IgD-negative memory B cell (primary cell): ENCODE data around the gene CCNT2. TPM values are rescaled to one million over a fixed set of nuclear protein-coding genes. Genes with fewer than 3 reads are reported as not detected.
"Not testable (repeated sequence)": the region's sequence is repeated elsewhere in the genome, so short reads cannot be mapped to it uniquely, and the experiment has no call there.

Source experiments
- H3K27ac Mint-ChIP-seq, 3 donors: one replicate each; pipeline ENCODE4 v1.8.0; 2020 to 2022; ENCODE audit warnings: mild to moderate bottlenecking in 3 of 3, mixed read lengths in 3 of 3, moderate library complexity in 1 of 3
- H3K27me3 Mint-ChIP-seq: one replicate; pipeline ENCODE4 v1.8.0; 2021; ENCODE audit warnings: mixed read lengths
- H3K36me3 Mint-ChIP-seq: one replicate; pipeline ENCODE4 v1.8.0; 2020; ENCODE audit warnings: mild to moderate bottlenecking, mixed read lengths
- H3K4me1 Mint-ChIP-seq, 3 donors: one replicate each; pipeline ENCODE4 v1.8.0; 2020 to 2022; ENCODE audit warnings: mixed read lengths in 3 of 3, mild to moderate bottlenecking in 1 of 3
- H3K4me3 Mint-ChIP-seq, 4 donors: one replicate each; pipeline ENCODE4 v1.8.0; 2020 to 2022; ENCODE audit warnings: mild to moderate bottlenecking in 4 of 4, mixed read lengths in 4 of 4, moderate library complexity in 3 of 4
- H3K9me3 Mint-ChIP-seq, 3 donors: one replicate each; pipeline ENCODE4 v1.8.0; 2020 to 2021; ENCODE audit warnings: mixed read lengths in 3 of 3, mild to moderate bottlenecking in 1 of 3
- polyA plus RNA-seq: library from polyadenylated mRNA; unstranded; fragments of 300-500 nt; fragmentation: Illumina TruSeq; gene quantifications from one replicate; pipeline ENCODE4 v1.2.3, GENCODE V29; 2021

CCNT2 gene
- polyA plus RNA-seq, 1 donor from 2014 or later: 23.2 TPM

DNA sequence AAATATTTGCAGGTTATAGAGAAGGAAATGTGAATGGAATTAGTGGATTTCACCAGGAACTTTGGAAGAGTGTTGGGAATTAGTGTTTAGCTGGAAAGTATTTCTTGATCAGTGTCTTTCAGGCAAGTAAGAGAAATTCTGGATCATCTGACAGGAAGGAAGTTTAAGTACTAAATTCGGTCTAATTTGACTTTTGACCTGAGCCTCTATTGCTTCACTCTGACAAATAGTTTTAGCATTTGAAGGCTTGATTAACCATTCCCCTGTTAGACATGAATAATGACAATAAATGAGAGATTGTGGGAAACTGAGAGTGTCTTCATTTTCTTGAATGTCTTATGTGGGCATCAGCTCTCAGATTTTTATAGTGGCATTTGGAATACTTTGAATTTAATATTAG is 16.0 kb downstream of the CCNT2 start:
- H3K36me3 Mint-ChIP-seq: peaks cover 3% of the 10 kb centered on the region
- peak overlapping the region in 1 of 3 donors; percentile 46 for H3K27ac Mint-ChIP-seq
- H3K9me3 Mint-ChIP-seq: no peaks in the 10 kb centered on the region
- no peaks in the 10 kb centered on the region for H3K27me3 Mint-ChIP-seq
- H3K4me3 Mint-ChIP-seq: no peak overlapping the region
- peaks cover 38 to 52% (median 41%) of the 10 kb centered on the region in 3 donors for H3K4me1 Mint-ChIP-seq

DNA sequence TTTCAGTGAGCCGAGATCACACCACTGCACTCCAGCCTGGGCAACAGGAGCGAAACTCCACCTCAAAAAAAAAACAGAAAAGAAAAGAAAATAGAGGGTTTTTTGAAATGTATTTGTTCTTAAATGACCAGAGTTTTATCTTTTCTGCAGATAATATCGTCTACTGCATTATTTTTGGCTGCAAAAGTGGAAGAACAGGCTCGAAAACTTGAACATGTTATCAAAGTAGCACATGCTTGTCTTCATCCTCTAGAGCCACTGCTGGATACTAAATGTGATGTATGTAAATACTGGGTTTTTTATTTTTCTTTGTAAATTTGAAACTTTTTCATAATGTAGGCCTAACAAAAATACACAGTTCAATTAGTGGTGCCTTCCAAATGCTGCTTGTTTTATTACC is 18.1 kb downstream of the CCNT2 start:
- peaks cover 5% of the 10 kb centered on the region for H3K36me3 Mint-ChIP-seq
- H3K4me3 Mint-ChIP-seq: no peak overlapping the region
- H3K9me3 Mint-ChIP-seq: no peaks in the 10 kb centered on the region
- peaks cover 22 to 35% (median 29%) of the 10 kb centered on the region in 3 donors for H3K4me1 Mint-ChIP-seq
- no peak overlapping the region for H3K27ac Mint-ChIP-seq
- H3K27me3 Mint-ChIP-seq: no peaks in the 10 kb centered on the region

DNA sequence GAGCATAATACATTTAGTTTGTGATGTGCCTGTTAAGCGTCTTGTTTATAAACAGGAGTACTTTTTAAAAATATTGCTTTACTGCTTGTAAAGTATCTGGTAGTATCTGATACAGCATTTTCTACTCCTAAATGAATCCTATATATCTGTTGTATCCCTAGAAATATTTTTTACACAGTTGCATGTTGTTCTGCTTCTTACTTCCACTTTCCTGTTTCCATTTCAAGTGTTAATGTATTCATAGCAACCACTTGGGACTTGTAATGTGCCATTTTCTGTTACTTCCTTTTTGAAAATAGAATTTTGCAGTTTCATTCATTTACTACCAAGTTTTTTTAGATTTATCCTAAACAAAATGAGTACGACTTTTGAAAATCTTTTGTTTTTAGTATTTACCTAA is 24.9 kb downstream of the CCNT2 start:
- peak overlapping the region in 1 of 3 donors; percentile 3 for H3K27ac Mint-ChIP-seq
- peaks cover 10 to 23% (median 17%) of the 10 kb centered on the region in 3 donors for H3K4me1 Mint-ChIP-seq
- peaks cover 5% of the 10 kb centered on the region for H3K36me3 Mint-ChIP-seq
- H3K27me3 Mint-ChIP-seq: no peaks in the 10 kb centered on the region
- peak overlapping the region in 3 of 4 donors; percentile 36 to 81 (median 44) for H3K4me3 Mint-ChIP-seq
- no peaks in the 10 kb centered on the region for H3K9me3 Mint-ChIP-seq

DNA sequence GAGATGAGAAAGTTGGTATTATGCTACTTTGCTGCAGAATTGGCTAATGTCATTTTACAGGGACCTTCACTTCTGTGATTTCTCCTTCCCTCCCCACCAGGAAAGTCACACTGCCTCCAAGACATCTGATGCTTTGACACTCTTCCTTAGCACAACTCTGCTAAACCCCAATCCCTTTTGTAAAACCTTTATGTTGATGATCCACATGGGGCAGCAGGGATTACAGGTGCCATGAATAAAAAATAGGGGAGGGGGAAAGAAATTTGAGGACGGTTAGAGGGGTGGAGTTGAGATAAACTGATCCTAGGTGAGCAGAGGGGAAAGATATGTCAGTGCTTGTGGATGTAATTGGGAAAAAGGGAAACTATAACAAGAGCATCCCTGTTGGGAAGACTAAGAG is 26.4 kb downstream of the CCNT2 start:
- no peaks in the 10 kb centered on the region for H3K27me3 Mint-ChIP-seq
- no peaks in the 10 kb centered on the region for H3K9me3 Mint-ChIP-seq
- no peak overlapping the region for H3K27ac Mint-ChIP-seq
- H3K4me3 Mint-ChIP-seq: peak overlapping the region in 1 of 4 donors; percentile 65
- peaks cover 7% of the 10 kb centered on the region for H3K36me3 Mint-ChIP-seq
- H3K4me1 Mint-ChIP-seq: peaks cover 14 to 23% (median 17%) of the 10 kb centered on the region in 3 donors

DNA sequence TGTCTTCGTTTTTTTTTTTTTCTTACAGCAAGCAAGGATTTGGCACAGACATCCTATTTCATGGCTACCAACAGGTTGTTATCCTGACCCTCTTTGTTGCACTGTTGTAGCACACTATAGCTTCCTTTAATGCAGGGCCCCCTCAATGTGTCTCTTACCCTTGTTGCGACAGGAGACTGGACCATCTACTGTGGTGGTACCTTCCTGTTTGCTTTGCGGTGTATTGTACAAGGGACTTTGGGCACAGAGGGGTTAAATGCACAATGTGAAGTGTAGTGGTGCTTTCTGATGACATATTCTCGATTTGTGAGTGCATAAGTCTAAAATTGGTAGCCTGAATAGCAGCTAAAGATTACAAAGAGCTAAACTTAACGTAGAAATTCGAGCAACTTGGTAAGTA is 27.5 kb downstream of the CCNT2 start:
- H3K9me3 Mint-ChIP-seq: no peaks in the 10 kb centered on the region
- no peak overlapping the region for H3K4me3 Mint-ChIP-seq
- peaks cover 8% of the 10 kb centered on the region for H3K36me3 Mint-ChIP-seq
- no peaks in the 10 kb centered on the region for H3K27me3 Mint-ChIP-seq
- H3K4me1 Mint-ChIP-seq: peaks cover 16 to 28% (median 21%) of the 10 kb centered on the region in 3 donors
- peak overlapping the region in 1 of 3 donors; percentile 64 for H3K27ac Mint-ChIP-seq

DNA sequence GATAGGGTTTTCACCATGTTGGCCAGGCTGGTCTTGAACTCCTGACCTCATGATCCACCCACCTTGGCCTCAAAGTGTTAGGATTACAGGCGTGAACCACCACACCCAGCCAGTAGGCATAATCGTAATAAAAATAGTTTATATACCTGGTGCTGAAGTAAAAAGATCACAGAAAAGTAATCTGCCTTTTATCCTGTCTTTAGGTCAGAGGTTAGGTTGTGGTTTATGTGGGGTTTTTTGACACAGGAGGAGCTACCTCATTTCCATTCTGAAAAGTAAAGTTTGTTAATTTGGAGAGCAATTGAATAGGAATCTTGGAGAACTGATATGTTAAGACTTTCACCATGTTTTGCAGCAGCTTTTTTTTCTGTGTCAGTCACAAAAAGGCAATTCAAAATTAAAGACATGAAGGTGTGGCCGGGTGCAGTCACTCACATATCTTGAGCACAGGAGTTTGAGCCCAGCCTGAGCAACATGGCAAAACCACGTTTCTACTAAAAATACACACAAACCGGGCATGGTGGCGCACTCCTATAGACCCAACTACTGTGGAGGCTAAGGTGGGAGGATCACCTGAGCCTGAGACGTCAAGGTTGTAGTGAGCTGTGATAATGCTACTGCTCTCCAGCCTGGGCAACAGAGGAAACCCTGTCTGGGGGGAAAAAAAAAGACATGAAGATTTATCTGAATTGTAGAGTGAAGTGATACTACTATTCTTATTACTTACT is 31.5 kb downstream of the CCNT2 start:
- no peaks in the 10 kb centered on the region for H3K27me3 Mint-ChIP-seq
- H3K27ac Mint-ChIP-seq: peak overlapping the region in 1 of 3 donors; percentile 57
- H3K9me3 Mint-ChIP-seq: no peaks in the 10 kb centered on the region
- peak overlapping the region in 1 of 4 donors; percentile 51 for H3K4me3 Mint-ChIP-seq
- peaks cover 8% of the 10 kb centered on the region for H3K36me3 Mint-ChIP-seq
- peaks cover 6 to 27% (median 7%) of the 10 kb centered on the region in 3 donors for H3K4me1 Mint-ChIP-seq

DNA sequence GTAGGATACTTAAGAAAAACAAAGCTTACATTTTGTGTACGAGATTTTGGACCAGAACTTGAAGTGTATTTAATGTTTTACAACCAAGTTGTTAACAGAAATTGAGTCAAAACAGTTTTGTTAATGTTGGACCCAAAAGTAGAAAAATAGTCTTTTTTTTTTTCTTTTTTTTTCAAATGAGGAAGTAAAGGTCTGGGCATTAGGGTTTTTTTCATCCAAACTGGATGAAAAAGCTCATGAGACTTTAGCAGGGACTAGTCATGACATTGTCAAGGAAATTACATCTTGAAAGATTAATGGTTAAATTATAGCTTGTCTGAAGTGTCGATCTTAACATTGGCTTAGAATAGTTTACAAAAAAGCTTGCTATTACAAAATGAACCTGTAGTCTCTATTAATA is 32.3 kb downstream of the CCNT2 start:
- Mint-ChIP-seq H3K4me3 (no peak overlapping the region), H3K9me3 (no peaks in the 10 kb centered on the region), H3K4me1 (peaks cover 5 to 19% (median 6%) of the 10 kb centered on the region in 3 donors), H3K27ac (no peak overlapping the region), H3K36me3 (peaks cover 8% of the 10 kb centered on the region), H3K27me3 (no peaks in the 10 kb centered on the region)

DNA sequence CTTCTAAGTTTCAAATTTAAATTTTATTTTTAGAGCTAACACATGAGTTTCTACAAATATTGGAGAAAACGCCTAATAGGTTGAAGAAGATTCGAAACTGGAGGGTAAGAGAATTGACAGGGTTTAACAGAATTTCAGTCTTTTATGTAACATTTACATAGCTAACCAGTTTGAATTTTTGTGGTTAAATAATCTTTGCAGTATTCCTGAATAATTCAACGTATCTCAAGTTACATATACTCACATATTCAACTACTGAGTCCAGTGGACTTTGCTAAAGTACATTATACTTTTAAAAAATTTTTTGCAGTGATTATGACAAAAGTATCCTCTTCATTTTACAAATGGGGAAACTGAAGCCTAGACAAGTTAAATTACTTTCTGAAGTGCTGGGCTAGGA is 34.0 kb downstream of the CCNT2 start:
- Mint-ChIP-seq H3K27me3 (no peaks in the 10 kb centered on the region), H3K4me1 (peaks cover 5 to 17% (median 6%) of the 10 kb centered on the region in 3 donors), H3K36me3 (peaks cover 8% of the 10 kb centered on the region), H3K27ac (no peak overlapping the region), H3K4me3 (no peak overlapping the region), H3K9me3 (no peaks in the 10 kb centered on the region)

DNA sequence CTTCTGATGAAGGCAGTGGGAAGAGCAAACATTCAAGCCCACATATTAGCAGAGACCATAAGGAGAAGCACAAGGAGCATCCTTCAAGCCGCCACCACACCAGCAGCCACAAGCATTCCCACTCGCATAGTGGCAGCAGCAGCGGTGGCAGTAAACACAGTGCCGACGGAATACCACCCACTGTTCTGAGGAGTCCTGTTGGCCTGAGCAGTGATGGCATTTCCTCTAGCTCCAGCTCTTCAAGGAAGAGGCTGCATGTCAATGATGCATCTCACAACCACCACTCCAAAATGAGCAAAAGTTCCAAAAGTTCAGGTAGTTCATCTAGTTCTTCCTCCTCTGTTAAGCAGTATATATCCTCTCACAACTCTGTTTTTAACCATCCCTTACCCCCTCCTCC is 35.4 kb downstream of the CCNT2 start:
- peak overlapping the region in 1 of 4 donors; percentile 6 for H3K4me3 Mint-ChIP-seq
- H3K27ac Mint-ChIP-seq: peak overlapping the region in 1 of 3 donors; percentile 25
- peaks cover 8% of the 10 kb centered on the region for H3K36me3 Mint-ChIP-seq
- H3K9me3 Mint-ChIP-seq: no peaks in the 10 kb centered on the region
- peaks cover 5 to 17% (median 6%) of the 10 kb centered on the region in 3 donors for H3K4me1 Mint-ChIP-seq
- H3K27me3 Mint-ChIP-seq: no peaks in the 10 kb centered on the region

DNA sequence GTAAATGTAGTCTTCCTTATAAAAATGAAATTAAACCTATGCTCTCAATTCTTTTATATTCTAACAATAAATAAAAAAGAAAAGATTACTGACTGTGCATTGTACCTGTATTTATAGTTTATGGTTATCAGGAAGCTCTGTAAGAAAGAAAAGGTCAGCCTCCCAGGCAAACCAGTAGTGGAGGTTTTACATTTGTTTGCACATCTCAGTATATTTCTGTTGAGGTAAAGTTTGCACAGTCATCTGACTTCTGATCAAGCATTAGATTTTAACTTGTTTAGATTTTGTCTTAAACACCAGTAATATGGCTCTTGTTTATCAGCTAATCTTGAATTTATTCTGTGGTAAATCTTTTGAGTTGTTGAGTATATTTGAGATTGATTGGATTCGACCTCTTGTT is 37.1 kb downstream of the CCNT2 start:
- peaks cover 2% of the 10 kb centered on the region for H3K36me3 Mint-ChIP-seq

DNA sequence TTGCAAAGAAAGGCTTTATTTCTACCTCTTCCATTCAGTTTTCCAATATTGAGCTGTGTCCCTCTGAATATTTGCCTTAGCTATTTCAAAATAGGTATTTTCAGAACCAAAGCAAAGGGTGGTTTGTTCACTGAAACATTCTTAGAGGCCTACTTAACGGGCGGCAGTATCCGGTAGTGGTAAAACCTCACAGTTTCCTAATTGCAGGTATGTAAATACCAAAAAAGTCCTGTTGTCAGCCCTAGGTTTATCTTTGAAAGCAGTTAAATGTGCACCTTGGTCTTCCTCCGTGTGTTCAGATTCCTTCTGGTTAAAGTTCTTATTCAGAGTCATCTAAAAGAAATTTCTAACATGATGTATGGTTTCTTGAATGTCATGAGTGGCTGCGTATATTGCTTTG is 38.9 kb downstream of the CCNT2 start:
- no peak overlapping the region for H3K27ac Mint-ChIP-seq
- H3K27me3 Mint-ChIP-seq: no peaks in the 10 kb centered on the region
- peaks cover 2% of the 10 kb centered on the region for H3K36me3 Mint-ChIP-seq
- no peaks in the 10 kb centered on the region for H3K9me3 Mint-ChIP-seq
- H3K4me1 Mint-ChIP-seq: peaks cover 0 to 7% (median 2%) of the 10 kb centered on the region in 3 donors
- no peak overlapping the region for H3K4me3 Mint-ChIP-seq

More for the DNA sequence above, 37.1 kb downstream of the CCNT2 start:
- Mint-ChIP-seq H3K4me3 (no peak overlapping the region), H3K27ac (no peak overlapping the region), H3K4me1 (peaks cover 0 to 16% (median 2%) of the 10 kb centered on the region in 3 donors), H3K9me3 (no peaks in the 10 kb centered on the region), H3K27me3 (no peaks in the 10 kb centered on the region)

DNA sequence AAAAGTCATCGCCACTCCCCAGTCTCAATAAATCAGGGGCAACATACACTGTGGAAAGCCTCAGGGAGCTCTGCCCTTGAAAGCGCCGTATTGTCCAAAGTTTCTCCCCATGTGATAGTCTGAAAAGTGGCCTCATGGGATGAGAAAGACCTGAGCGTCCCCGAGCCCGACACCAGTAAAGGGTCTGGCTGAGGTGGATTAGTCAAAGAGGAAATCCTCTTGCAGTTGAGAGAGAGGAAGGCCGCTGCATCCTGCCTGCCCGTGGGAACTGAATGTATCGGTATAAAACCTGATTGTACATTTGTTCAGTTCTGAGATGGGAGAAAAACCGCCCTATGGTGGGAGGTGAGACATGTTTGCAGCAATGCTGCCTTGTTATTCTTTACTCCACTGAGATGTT is 48.5 kb downstream of the CCNT2 start:
- H3K27me3 Mint-ChIP-seq, H3K36me3 Mint-ChIP-seq, H3K4me1 Mint-ChIP-seq, H3K4me3 Mint-ChIP-seq, H3K27ac Mint-ChIP-seq: not testable (repeated sequence)
- peaks cover 3 to 14% (median 4%) of the 10 kb centered on the region in 3 donors for H3K9me3 Mint-ChIP-seq

DNA sequence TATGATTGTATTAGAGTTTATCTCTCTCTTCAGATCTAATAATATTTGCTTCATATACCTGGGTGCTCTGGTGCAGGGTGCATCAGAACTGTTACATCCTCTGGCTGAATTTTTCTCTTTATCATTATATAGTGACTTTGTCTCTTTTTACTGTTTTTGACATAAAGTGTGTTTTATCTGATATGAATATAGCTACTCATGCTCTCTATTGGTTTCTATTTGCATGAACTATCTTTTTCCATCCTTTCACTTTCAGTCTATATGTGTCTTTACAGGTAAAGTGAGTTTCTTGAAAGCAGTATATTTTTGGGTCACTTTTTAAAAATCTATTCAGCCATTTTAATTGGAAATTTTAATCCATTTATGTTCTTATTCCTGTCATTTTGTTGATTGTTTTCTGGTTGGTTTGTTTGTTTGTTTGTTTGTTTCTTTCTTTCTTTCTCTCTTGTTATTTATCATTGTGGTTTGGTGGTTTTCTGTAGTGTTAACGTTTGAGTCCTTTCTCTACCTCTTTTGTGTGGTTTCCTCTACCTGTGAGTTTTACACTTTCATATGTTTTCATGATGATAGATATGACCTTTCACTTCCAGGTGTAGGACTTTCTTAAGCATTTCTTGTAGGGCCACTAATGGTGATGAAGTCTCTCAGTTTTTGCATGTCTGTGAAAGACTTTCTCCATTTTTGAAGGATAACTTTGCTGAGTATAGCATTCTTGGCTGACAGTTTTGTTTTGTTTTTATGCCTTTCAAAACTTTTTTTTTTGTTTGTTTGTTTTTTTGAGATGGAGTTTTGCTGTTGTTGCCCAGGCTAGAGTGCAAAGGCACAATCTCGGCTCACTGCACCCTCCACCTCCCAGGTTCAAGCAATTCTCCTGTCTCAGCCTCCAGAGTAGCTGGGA is 54.9 kb downstream of the CCNT2 start:
- Mint-ChIP-seq H3K4me3 (no peak overlapping the region), H3K36me3 (peaks cover 6% of the 10 kb centered on the region), H3K4me1 (peaks cover 0 to 2% (median 0%) of the 10 kb centered on the region in 3 donors), H3K27me3 (no peaks in the 10 kb centered on the region), H3K27ac (no peak overlapping the region), H3K9me3 (peaks cover 14 to 32% (median 24%) of the 10 kb centered on the region in 3 donors)

DNA sequence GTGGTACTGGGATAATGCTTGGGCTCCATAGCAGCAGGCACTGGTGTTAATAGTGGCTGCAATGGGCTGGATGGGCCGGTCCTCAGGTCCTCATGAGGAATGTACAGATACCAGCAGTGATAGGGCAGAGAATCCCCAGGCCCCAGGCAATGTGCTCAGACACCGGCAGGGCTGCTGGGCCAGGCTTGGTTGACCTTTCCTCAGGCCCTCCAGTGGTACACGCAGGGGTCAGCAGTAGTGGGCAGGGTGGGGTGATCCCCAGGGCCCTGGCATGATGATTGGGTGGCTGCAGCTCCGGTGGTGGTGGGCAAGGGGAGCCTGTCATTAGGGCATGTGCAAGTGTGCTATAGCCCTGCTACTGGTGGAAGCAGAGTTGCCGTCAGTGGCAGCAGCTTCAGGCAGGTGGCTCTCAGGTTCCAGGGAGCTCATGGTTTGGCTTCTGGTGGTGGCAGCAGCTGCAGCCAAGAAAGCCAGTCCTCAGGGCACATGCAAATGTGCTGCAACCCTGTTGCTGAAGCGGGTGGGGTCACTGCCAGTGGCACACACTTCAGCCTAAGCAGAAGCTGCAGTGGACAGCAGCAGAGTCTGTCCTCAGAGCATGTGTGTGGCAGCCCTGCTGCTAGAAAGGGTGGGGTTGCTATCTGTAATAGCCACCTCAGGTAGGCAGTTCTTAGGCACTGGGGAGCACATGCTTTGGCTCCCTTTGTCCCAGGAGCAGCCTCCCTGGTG is 56.8 kb downstream of the CCNT2 start:
- Mint-ChIP-seq H3K4me1 (peaks cover 0 to 2% (median 0%) of the 10 kb centered on the region in 3 donors), H3K36me3 (peaks cover 6% of the 10 kb centered on the region), H3K27me3 (no peaks in the 10 kb centered on the region), H3K27ac (no peak overlapping the region), H3K9me3 (peaks cover 14 to 29% (median 20%) of the 10 kb centered on the region in 3 donors), H3K4me3 (no peak overlapping the region)
